Testis (tissue), 3 donors: ENCODE results near the gene CDH23. TPM values are rescaled to one million over a fixed set of nuclear protein-coding genes. Genes with fewer than 3 reads are reported as not detected.

Experiments used
- DNase-seq: peaks from one replicate; pipeline ENCODE4 v3.0.0-alpha.2; 2019
- H3K27ac ChIP-seq, 2 donors: fragments of 200-600 bp; sonication (generic); one replicate each; pipeline ENCODE4 v1.5.1; 2019
- H3K27me3 ChIP-seq: fragments of 200-600 bp; sonication (generic); one replicate; pipeline ENCODE4 v1.5.1; 2019
- H3K36me3 ChIP-seq: fragments of 200-600 bp; sonication (generic); one replicate; pipeline ENCODE4 v1.5.1; 2017; ENCODE audit warnings: low read depth; ENCODE audit errors: missing control alignments
- H3K4me1 ChIP-seq: fragments of 200-600 bp; sonication (generic); one replicate; pipeline ENCODE4 v1.5.1; 2019
- H3K4me3 ChIP-seq, 2 donors: fragments of 200-600 bp; sonication (generic); one replicate each; pipeline ENCODE4 v1.5.1; 2017 to 2019
- H3K9me3 ChIP-seq: fragments of 200-600 bp; sonication (generic); one replicate; pipeline ENCODE4 v1.5.1; 2017
- POLR2A ChIP-seq: fragments of 450-650 bp; IDR thresholded peaks from one replicate; pipeline ENCODE4 v1.6.1; 2017; ENCODE audit warnings: antibody characterized with exemption, mild to moderate bottlenecking, moderate library complexity
- WGBS, 2 donors: methylation state at CpG; one replicate each; pipeline ENCODE4 v1.1.5; 2018; 5-methylcytosine and 5-hydroxymethylcytosine counted together
- intact Hi-C: fragments of 100-400 bp; cut with DNase I; formaldehyde crosslinking; loops from one replicate; pipeline ENCODE4 v1.15.1; 2023; ENCODE audit warnings: low total_unique reads
- polyA plus RNA-seq: library from polyadenylated mRNA; stranded (reverse); fragments of 350-450 nt; fragmentation: Illumina TruSeq; extraction: RNeasy Lipid Tissue Mini Kit (QIAGEN cat#74804); gene quantifications from one replicate; pipeline ENCODE4 v1.2.3, GENCODE V29; 2014; ENCODE audit warnings: low read depth, low replicate concordance; ENCODE audit not compliant: insufficient read depth
- total RNA-seq, 2 donors: library from RNA; depleted of rRNA; stranded (reverse); fragments of >200 nt; gene quantifications; one replicate each; pipeline ENCODE4 v1.2.3, GENCODE V29; 2016
- TF ChIP-seq, protein P1 (sequence below), 3 experiments: fragments of 450-650 bp in 2 of 3; fragments of 200-600 bp in 1 of 3; sonication (generic) in 1 of 3; IDR thresholded peaks; one replicate each; pipeline ENCODE4 v1.5.1; 2016 to 2019; ENCODE audit warnings: antibody characterized with exemption in 3 of 3, mild to moderate bottlenecking in 2 of 3, moderate library complexity in 1 of 3

Gene CDH23
- total and polyA plus RNA-seq, 3 donors from 2014 or later, result 29.8 to 125 (median 81.7) TPM

DNA sequence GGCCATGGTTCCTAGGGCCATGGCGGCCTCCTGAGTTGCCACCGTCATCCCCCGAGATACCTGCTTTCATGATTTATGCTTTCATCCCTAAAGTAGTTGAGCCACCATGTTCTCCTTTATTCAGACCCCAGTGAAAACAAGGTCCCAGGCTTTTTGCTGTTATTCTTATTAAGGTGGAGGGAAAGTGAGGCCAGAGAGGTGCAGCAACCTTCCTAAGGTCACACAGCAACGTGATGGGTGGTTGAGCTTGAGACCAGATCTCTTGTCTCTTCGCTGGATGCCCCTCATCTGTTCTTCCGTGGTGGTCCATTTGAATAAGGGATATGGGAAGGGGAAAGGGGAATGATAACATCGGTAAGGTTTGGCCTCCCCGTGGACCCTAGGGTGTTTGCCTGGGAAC, 180.6 kb downstream of the CDH23 start:
- DNase-seq, result no peak
- WGBS, 2 donors, result 90 to 95% methylated on average over 6 to 8 of the region's 8 CpGs
- TF ChIP-seq, protein P1, sequence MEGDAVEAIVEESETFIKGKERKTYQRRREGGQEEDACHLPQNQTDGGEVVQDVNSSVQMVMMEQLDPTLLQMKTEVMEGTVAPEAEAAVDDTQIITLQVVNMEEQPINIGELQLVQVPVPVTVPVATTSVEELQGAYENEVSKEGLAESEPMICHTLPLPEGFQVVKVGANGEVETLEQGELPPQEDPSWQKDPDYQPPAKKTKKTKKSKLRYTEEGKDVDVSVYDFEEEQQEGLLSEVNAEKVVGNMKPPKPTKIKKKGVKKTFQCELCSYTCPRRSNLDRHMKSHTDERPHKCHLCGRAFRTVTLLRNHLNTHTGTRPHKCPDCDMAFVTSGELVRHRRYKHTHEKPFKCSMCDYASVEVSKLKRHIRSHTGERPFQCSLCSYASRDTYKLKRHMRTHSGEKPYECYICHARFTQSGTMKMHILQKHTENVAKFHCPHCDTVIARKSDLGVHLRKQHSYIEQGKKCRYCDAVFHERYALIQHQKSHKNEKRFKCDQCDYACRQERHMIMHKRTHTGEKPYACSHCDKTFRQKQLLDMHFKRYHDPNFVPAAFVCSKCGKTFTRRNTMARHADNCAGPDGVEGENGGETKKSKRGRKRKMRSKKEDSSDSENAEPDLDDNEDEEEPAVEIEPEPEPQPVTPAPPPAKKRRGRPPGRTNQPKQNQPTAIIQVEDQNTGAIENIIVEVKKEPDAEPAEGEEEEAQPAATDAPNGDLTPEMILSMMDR (IDR thresholded peaks at IDR 0.05), result no peak
- no peak for TF ChIP-seq POLR2A

GRCh38 chr10:71578069-71578468, 181.3 kb downstream of the CDH23 start:
- H3K9me3 ChIP-seq, result no peaks in the 10 kb centered on the region

More for the DNA sequence above, 180.6 kb downstream of the CDH23 start:
- Histone ChIP-seq H3K4me3 (no peak overlapping the region), H3K4me1 (no peaks in the 10 kb centered on the region), H3K9me3 (no peaks in the 10 kb centered on the region), H3K36me3 (no peaks in the 10 kb centered on the region), H3K27me3 (no peaks in the 10 kb centered on the region), H3K27ac (no peak overlapping the region)
- intact Hi-C loops, result loop anchor here (10.0 kb wide), 1 partner anchor 263 kb away; the partner anchor contains the start of gene SLC29A3

GRCh38 chr10:71579668-71580067, 182.9 kb downstream of the CDH23 start:
- DNase-seq, result no peak
- Histone ChIP-seq H3K27ac (no peak overlapping the region), H3K4me1 (no peaks in the 10 kb centered on the region), H3K36me3 (no peaks in the 10 kb centered on the region), H3K27me3 (no peaks in the 10 kb centered on the region), H3K9me3 (no peaks in the 10 kb centered on the region), H3K4me3 (no peak overlapping the region)
- WGBS, 2 donors, result 90 to 100% methylated on average over 4 to 5 of the region's 5 CpGs
- intact Hi-C loops, result loop anchor here (10.0 kb wide), 1 partner anchor 265 kb away; the partner anchor contains the start of gene SLC29A3
- TF ChIP-seq POLR2A, result no peak
- TF ChIP-seq, protein P1 (IDR thresholded peaks at IDR 0.05), result no peak

More at GRCh38 chr10:71578069-71578468, 181.3 kb downstream of the CDH23 start:
- DNase-seq, result no peak
- H3K4me1 ChIP-seq, result no peaks in the 10 kb centered on the region
- no peaks in the 10 kb centered on the region for H3K36me3 ChIP-seq
- 82 to 88% methylated on average over 10 of the region's 10 CpGs for WGBS, 2 donors
- H3K27ac ChIP-seq, result no peak overlapping the region
- TF ChIP-seq, protein P1 (IDR thresholded peaks at IDR 0.05), result no peak
- no peak for TF ChIP-seq POLR2A
- H3K27me3 ChIP-seq, result no peaks in the 10 kb centered on the region
- intact Hi-C loops, result loop anchor here (10.0 kb wide), 1 partner anchor 263 kb away; the partner anchor contains the start of gene SLC29A3
- no peak overlapping the region for H3K4me3 ChIP-seq

DNA sequence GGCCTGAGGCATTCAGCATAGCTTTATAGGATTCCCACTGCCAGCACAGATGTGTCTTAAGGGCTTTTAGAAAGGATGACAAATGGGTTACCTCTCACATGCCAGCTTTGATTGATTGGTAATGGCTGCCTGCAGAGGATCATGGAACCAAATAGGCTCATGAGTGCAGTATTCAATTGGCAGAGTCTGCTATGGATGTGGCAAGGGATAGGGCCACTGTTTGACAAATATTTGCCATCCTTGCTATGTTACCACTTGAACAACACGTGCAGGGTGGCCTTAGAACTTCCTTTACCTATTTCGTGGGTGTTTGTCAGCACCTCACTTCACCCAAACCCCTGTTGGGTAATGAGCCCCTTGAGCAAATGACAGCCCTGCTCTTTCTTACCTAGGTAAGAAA, 183.7 kb downstream of the CDH23 start:
- no peak overlapping the region for H3K27ac ChIP-seq

More for the DNA sequence above, 183.7 kb downstream of the CDH23 start:
- Histone ChIP-seq H3K9me3 (no peaks in the 10 kb centered on the region), H3K36me3 (no peaks in the 10 kb centered on the region), H3K27me3 (no peaks in the 10 kb centered on the region), H3K4me3 (no peak overlapping the region), H3K4me1 (no peaks in the 10 kb centered on the region)
- DNase-seq, result no peak
- WGBS, 2 donors, result 83 to 91% methylated on average over 2 of the region's 2 CpGs
- intact Hi-C loops, result no loop called here
- TF ChIP-seq POLR2A, result no peak
- TF ChIP-seq, protein P1 (IDR thresholded peaks at IDR 0.05), result no peak
